SJSA1 (cell line): ENCODE results near the gene DUS1L. TPM values are rescaled to one million over a fixed set of nuclear protein-coding genes. Genes with fewer than 3 reads are reported as not detected.

Source experiments
- DNase-seq, 2 experiments: peaks; one replicate each; pipeline ENCODE4 v3.0.0-alpha.2; 2015 to 2020; ENCODE audit warnings: low spot score in 2 of 2, low read depth in 1 of 2
- H3K27ac ChIP-seq: fragments of 250-450 bp; sonication (Bioruptor Pico); 2 replicates; pipeline ENCODE4 v1.5.1; 2020; ENCODE audit warnings: mild to moderate bottlenecking, moderate library complexity
- H3K27me3 ChIP-seq: fragments of 250-450 bp; sonication (Bioruptor Pico); replicated peaks from 2 replicates; pipeline ENCODE4 v1.5.1; 2020; ENCODE audit warnings: mild to moderate bottlenecking, moderate library complexity
- H3K36me3 ChIP-seq: fragments of 250-450 bp; sonication (Bioruptor Pico); 2 replicates; pipeline ENCODE4 v1.5.1; 2020; ENCODE audit warnings: mild to moderate bottlenecking
- H3K4me1 ChIP-seq: fragments of 250-450 bp; sonication (Bioruptor Pico); replicated peaks from 2 replicates; pipeline ENCODE4 v1.6.1; 2021; ENCODE audit warnings: mild to moderate bottlenecking
- H3K4me3 ChIP-seq: fragments of 250-450 bp; sonication (Bioruptor Pico); 2 replicates; pipeline ENCODE4 v1.5.1; 2020; ENCODE audit warnings: mild to moderate bottlenecking
- H3K9me3 ChIP-seq: fragments of 250-450 bp; sonication (Bioruptor Pico); replicated peaks from 2 replicates; pipeline ENCODE4 v1.5.1; 2020; ENCODE audit warnings: mild to moderate bottlenecking
- total RNA-seq: library from RNA; depleted of rRNA; stranded (reverse); fragments of >200 nt; shearing (Covaris generic); gene quantifications from 2 replicates; pipeline ENCODE4 v1.2.3, GENCODE V29; 2014

DUS1L gene
- total RNA-seq, 1 experiment from 2014 or later = 181 TPM

DNA sequence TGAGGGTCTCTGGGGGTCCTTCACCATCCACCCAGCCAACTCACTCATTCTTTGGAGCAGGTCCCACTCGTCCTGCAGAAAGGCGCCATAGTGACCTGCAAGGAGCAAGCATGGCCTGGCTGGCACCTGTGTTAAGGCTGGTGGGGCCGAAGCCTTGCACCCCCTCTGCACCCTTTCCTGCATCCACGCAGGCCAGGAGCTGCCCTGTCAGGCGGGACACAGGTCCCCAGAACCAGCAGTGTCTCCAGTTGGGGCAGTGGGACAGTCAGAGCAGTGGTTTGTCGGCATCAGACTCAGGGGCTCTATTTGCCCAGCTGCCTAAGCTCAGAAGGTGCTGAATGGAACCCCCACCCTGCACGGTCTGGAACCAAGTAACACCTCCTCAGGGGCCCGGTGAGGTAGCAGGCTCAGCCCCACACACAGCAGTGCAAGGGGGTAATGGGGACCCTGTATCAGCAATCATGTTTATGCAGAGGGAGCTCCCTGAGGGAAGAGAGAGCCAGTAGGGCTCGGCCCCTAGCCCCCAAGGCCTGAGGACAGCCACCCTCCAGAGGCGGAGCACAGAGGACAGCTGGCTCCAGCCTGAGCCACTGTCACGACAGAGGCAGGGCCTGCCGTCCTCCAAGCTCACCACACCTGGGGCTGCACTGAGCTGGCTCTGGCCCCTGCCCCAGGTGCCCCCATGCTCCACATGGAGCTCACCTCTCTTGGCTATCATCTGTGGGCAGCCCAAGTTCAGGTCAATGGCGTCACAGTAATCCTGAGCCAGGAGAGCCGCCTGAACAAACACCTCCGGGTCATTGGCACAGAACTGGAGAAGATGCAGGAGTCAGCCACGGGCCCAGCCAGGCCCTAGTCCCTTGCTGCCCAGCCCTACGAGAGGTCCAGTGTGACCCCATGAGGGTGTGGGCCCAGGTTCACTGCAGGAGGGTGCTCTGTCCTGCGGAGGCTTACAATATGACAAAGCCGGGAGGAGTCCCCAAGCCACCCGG lies 1.9 kb downstream of the DUS1L start:
- DNase-seq = no peak
- H3K27me3 ChIP-seq = no peaks in the 10 kb centered on the region
- H3K9me3 ChIP-seq = no peaks in the 10 kb centered on the region
- H3K36me3 ChIP-seq = peaks cover 66% of the 10 kb centered on the region
- no peak overlapping the region; the same call in 1 of the 2 replicates for H3K4me3 ChIP-seq
- H3K4me1 ChIP-seq = peaks cover 21% of the 10 kb centered on the region
- H3K27ac ChIP-seq = no peak overlapping the region

DNA sequence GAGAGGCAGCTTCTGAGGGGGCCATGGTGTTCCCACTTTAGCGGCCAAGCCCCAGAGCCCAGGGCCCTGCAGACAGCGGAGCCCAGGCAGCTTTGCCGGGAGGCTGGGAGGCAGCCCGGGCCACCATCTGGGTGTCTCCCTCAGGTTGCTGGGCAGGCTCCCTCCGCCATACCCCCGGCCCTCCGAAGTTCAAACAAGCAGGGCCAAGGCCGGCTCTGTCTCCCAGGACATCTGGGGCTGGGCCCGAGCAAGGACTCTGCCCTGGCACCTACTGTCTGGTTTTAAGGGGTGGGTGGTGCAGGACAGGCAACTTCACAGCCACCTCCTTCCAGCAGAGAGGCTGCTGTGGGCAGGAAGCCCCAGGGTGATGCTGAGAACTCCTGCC lies 2.6 kb downstream of the DUS1L start:
- Histone ChIP-seq H3K36me3 (peaks cover 74% of the 10 kb centered on the region), H3K4me3 (no peak overlapping the region)

DNA sequence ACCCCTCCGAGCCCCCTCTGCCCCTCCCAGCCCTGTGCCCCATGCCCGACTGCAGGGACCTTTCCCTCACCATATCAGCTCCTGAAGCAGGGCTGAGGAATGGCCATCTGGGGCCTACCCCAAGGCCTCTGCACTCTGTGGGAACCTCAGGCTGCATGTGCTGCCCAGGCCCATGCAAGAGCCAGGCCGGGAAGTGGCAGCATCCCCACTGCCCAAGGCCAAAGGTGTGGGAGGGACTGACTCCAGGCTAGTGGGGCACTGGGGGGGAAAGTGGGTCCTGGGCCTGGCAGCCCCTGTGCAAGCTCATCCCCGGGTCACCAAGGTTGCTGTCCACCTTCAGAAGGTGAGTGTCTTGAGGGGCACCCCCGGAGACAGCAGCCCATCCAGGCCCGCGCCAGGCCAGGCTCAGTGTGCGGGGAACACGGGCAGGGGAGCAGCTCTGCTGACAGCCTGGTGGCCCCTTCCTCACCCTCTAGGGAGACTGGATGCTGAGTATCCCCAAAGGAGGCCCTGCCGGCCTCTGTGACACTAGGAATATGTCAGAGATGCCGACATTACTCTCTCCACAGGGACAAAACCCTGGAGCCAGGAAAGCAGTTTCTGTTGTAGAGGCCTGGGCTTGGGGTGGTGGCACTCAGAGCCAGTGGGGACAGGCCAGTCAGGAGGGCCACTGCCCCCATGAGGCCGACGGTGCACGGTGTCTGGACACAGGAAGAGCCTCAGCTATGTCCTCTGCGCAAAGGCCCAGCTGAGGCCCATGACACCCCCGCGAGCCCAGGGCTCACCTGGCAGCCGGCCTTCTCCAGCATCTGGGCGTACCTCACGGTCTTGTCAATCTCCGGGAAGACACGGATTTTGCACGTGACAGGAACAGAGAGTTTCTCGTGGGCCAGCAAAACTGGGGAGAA lies 3.3 kb downstream of the DUS1L start:
- H3K9me3 ChIP-seq = no peaks in the 10 kb centered on the region
- H3K27me3 ChIP-seq = no peaks in the 10 kb centered on the region
- H3K27ac ChIP-seq = no peak overlapping the region
- DNase-seq = no peak
- peaks cover 21% of the 10 kb centered on the region for H3K4me1 ChIP-seq
- peaks cover 80% of the 10 kb centered on the region for H3K36me3 ChIP-seq
- no peak overlapping the region for H3K4me3 ChIP-seq

More for the DNA sequence above, 2.6 kb downstream of the DUS1L start:
- Histone ChIP-seq H3K9me3 (no peaks in the 10 kb centered on the region), H3K27me3 (no peaks in the 10 kb centered on the region), H3K4me1 (peaks cover 21% of the 10 kb centered on the region), H3K27ac (no peak overlapping the region)
- no peak for DNase-seq

DNA sequence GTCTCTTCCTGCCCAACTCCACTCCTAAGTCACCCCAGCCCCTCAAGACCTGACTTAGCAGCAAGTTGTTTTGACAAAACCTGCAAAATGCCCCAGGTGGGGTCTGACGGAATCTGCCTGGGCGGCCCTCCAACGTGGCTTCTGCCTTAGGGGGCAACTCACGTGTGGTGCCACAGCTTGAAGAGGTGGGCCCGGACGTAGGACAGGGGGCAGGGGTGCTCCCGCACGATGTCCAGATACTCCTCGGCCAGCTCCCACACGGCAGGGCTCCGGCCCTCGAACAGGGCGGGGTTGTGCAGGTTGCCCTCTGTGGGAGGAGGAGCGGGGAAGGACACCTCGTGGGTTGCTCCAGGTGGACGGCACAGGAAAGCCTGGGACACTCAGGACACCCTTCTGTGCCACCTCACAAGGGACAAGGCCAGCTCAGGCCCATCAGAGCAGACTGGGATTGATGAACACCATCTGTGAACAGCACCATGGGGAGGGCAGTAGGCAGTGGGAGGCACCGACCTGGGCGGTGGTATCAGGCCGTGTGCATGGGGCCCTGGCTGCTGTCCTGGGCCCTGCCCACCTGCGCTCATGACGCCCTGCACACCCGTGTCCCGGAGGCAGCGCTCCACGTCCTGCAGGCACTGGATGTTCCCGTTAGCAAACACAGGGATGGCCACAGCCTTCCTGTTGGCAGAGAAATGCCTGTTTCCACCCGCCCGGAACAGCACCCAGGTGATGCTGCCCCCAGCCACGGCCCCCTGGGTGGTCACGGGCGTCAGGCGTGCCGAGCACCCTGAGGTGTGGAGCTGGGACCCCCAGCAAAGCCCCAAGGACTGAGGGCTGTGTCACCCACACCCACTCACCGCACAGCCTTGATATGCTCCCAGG lies 4.3 kb downstream of the DUS1L start:
- Histone ChIP-seq H3K9me3 (no peaks in the 10 kb centered on the region), H3K36me3 (peaks cover 90% of the 10 kb centered on the region), H3K27me3 (no peaks in the 10 kb centered on the region), H3K4me1 (peaks cover 20% of the 10 kb centered on the region), H3K27ac (no peak overlapping the region), H3K4me3 (no peak overlapping the region)
- DNase-seq = no peak

DNA sequence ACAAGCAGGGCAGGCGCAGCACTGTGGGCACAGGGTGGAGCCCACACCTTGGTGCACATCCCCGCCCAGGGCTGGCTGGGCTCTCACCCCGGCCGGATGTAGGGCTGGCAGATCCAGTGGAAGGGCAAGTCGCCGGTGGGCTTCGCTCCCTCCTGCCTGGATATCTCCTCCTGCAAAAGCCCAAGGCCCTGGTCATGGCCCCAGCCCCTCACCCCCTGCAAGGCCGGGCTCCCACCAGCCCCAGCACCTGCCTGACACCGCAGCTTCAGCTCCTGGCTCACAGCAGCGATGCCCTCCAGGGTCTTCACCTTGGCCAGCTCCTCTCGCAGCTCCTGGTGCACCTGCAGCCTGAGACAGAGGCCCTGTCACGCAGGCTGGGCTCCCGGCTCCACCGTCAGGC lies 5.0 kb downstream of the DUS1L start:
- no peak for DNase-seq
- Histone ChIP-seq H3K27ac (no peak overlapping the region), H3K36me3 (peaks cover 97% of the 10 kb centered on the region), H3K4me3 (no peak overlapping the region), H3K27me3 (no peaks in the 10 kb centered on the region), H3K9me3 (no peaks in the 10 kb centered on the region), H3K4me1 (peaks cover 13% of the 10 kb centered on the region)

DNA sequence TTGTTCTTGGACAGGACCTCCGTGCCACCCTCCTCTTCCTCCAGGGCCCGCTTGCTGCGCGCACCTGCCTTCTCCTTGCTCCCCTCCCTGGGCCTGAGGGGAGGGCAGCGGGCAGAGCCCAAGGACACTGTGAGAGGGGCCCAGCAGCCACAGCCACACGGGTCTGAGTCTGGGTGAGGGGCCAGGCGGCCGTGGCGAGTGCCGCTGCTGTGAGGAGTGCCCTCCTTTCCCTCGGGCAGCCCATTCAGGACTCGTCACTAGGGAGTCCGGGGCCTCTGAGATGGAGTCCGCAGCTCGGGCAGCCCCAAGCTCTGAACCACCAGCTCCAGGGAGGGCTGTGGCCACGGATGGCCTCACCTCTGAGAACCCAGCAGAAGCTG lies 5.6 kb downstream of the DUS1L start:
- Histone ChIP-seq H3K4me1 (peaks cover 13% of the 10 kb centered on the region), H3K27me3 (no peaks in the 10 kb centered on the region), H3K27ac (no peak overlapping the region), H3K4me3 (no peak overlapping the region), H3K9me3 (no peaks in the 10 kb centered on the region), H3K36me3 (peaks cover 97% of the 10 kb centered on the region)
- no peak for DNase-seq

DNA sequence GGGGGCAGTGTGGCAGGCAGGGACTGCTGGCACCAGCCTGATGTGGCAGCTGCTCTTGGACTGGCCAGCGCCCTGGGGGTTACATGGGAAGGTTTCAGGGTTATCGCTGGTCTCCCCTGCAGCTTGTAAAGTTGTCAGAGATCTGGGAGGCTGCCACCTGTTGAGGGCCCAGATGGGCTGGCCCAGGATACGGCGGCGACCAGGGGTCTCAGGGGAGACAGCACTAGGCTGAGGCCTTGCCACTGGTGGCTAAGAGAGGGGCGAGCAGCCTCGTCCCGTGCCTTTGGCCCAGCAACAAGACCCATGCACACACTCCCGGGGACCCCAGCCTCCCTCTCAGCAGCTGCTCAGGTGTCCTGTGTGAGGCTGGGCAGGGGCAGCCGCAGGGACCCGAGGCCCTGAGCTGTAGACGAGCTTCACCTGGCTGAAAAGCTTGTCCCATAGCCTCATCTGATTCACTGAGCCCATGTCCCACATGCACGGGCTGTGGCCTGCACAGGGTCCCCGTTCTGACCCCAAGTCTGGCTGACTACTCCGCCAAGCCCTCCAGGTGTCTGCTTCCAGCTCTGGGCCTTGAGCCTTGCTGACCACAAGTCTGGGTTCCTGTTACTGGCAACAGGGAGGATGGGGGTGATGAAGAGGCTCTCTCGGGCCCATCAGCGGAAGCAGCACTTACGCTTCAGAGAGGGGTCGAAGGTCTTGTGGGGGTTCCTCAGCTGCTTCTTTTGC lies 6.2 kb downstream of the DUS1L start:
- DNase-seq = no peak
- no peaks in the 10 kb centered on the region for H3K27me3 ChIP-seq
- H3K4me3 ChIP-seq = no peak overlapping the region
- peaks cover 97% of the 10 kb centered on the region for H3K36me3 ChIP-seq
- peaks cover 7% of the 10 kb centered on the region for H3K4me1 ChIP-seq
- H3K27ac ChIP-seq = no peak overlapping the region
- H3K9me3 ChIP-seq = no peaks in the 10 kb centered on the region

DNA sequence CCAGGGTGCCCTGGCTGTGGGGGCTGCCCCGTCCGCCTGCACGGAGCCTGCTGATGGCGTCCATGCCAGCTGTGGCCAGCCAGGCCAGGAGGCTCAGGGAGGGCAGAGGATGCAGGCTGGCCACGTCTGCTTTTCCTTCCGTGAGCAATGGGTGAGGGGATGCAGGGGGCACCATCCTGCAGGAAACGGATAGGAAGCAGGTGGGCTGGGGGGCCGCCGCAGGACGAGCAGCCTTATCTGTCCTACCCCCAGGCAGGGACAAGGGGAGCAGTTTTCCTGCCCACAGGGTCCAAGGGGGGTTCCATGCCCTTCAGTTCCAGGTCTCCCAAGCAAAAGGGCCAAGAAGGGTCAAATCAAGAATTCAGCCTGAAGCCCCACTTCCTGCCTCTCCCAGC lies 6.8 kb downstream of the DUS1L start:
- peaks cover 97% of the 10 kb centered on the region for H3K36me3 ChIP-seq
- no peak overlapping the region for H3K4me3 ChIP-seq
- no peak for DNase-seq
- no peaks in the 10 kb centered on the region for H3K9me3 ChIP-seq
- peaks cover 2% of the 10 kb centered on the region for H3K4me1 ChIP-seq
- no peak overlapping the region for H3K27ac ChIP-seq
- no peaks in the 10 kb centered on the region for H3K27me3 ChIP-seq

DNA sequence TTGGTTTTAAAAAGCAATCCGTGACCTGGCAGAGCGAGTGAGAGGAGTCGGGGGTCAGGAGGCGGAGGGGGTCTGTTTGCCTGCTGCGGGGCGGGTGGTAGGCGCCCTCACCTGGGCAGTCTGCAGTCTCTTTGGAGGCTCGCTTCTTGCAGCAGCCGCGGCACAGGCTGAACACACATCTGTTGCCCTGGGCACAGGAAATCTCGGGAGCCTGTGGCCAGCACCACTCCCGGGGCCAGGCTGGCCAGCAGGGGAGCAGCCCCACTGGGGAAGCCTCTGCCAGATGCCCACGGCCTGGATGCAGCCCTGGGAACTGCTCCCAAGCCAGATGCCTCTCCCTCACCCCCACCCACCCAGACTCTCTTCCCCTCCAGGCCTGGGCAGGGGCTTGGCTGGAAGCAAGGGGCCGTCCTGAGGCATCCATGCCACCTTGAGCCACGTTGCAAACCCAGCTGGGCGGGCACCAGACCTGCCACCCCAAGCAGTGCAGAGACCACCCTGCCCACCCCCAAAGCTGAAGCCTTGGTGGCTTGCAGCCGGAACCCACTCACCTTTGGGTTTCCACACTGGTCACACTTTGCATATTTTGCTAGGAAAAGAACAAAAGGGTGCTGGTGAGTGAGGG lies 7.3 kb downstream of the DUS1L start:
- no peak overlapping the region for H3K4me3 ChIP-seq
- H3K27ac ChIP-seq = no peak overlapping the region
- H3K27me3 ChIP-seq = no peaks in the 10 kb centered on the region
- H3K9me3 ChIP-seq = no peaks in the 10 kb centered on the region
- H3K4me1 ChIP-seq = peaks cover 6% of the 10 kb centered on the region
- DNase-seq = no peak
- H3K36me3 ChIP-seq = peaks cover 97% of the 10 kb centered on the region

DNA sequence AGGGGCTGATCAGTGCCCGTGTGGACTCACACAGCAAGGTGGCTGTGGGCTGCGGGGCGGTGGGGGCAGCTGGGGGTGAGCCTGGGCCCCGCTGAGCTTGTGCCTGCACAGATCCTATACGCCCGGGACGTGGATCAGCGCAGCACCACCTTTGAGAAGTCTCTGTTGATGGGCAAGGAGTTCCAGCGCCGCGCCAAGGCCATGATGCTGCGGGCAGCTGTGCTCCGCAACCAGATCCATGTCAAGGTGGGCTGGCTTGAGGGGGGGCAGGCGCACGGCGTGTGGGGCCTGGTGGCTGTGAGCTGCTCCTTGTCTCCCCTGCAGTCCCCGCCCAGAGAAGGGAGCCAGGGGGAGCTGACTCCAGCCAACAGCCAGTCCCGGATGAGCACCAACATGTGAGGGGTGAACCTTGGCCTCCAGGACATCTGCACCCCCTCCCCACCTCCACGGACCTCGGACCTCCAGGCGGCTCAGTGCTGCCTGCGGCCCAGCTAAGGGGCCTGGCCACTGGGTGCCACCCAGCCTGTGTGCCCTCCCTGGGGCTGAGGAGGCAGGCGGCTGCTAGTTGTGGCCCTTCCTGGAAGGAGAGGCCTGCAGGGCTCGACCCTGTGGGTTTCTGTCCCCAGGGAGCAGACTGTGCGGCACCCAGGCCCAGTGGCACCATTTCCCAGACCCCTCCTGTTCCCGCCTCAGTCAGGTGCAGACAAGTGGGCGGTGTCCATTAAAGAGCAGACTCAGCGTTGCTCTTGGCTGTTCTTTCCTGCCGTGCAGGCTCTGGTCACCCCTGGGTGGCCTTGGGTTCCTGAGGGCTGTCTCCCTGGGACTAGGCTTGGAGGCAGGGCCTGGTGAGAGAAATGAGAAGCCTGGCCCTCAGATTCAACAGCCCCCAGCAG lies 8.6 kb downstream of the DUS1L start:
- Histone ChIP-seq H3K27me3 (no peaks in the 10 kb centered on the region), H3K4me1 (peaks cover 17% of the 10 kb centered on the region), H3K9me3 (no peaks in the 10 kb centered on the region), H3K27ac (no peak overlapping the region), H3K4me3 (no peak overlapping the region), H3K36me3 (peaks cover 92% of the 10 kb centered on the region)
- DNase-seq = no peak

DNA sequence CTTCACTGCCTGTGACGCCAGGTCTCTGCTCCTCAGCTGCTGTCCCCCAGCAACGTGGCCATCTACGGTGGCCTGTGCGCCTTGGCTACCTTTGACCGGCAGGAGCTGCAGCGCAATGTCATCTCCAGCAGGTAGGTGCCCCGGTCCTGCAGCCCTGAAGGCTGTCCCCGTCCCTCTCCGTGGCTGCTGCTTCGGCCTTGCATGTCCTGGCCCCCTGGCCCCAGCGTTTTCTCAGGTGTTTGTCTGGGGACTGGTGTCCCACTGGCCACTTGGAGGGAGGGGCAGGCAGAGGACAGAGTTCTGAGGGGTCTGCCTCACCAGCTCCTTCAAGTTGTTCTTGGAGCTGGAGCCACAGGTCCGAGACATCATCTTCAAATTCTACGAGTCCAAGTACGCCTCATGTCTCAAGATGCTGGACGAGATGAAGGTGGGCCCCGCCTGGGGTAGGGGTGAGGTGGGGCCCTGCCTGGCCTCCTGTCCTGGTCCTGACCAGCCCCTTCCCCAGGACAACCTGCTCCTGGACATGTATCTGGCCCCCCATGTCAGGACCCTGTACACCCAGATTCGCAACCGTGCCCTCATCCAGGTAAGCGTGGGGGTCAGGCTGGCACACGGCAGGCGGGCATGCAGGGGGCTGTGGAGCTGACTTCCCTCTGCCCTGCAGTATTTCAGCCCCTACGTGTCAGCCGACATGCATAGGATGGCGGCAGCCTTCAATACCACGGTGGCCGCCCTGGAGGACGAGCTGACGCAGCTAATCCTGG lies 9.5 kb downstream of the DUS1L start:
- Histone ChIP-seq H3K36me3 (peaks cover 89% of the 10 kb centered on the region), H3K4me1 (peaks cover 20% of the 10 kb centered on the region), H3K9me3 (no peaks in the 10 kb centered on the region), H3K27ac (no peak overlapping the region), H3K27me3 (no peaks in the 10 kb centered on the region), H3K4me3 (no peak overlapping the region)
- no peak for DNase-seq
